ENCODE results near the gene PLLP.

PLLP gene

GRCh38 chr16:57226701-57227621 lies 57.5 kb downstream of the PLLP start:
- no peak for TF ChIP-seq EGR1 (IDR thresholded peaks at IDR 0.05)
- TF ChIP-seq TCF12 (IDR thresholded peaks at IDR 0.05; ENCODE audit: low read depth), result no peak
- no peak for TF ChIP-seq NFIC (IDR thresholded peaks at IDR 0.05)
- TF ChIP-seq EP300 (IDR thresholded peaks at IDR 0.05; ENCODE audit: borderline replicate concordance), result no peak
- no peak for TF ChIP-seq FOXM1 (IDR thresholded peaks at IDR 0.05; ENCODE audit: borderline replicate concordance, low read depth)
- TF ChIP-seq RAD21 (IDR thresholded peaks at IDR 0.05; ENCODE audit: low read depth), result no peak
- no peak for TF ChIP-seq CREB1 (IDR thresholded peaks at IDR 0.05; ENCODE audit: low read depth)
- no peak for TF ChIP-seq MAX (IDR thresholded peaks at IDR 0.05)
- TF ChIP-seq TEAD4 (IDR thresholded peaks at IDR 0.05), result no peak
- TF ChIP-seq REST (IDR thresholded peaks at IDR 0.05; ENCODE audit: low read depth), result no peak
- no peak for TF ChIP-seq USF1 (IDR thresholded peaks at IDR 0.05)

GRCh38 chr16:57225978-57226377 lies 58.5 kb downstream of the PLLP start:
- TF ChIP-seq EGR1 (IDR thresholded peaks at IDR 0.05) (no peak), MAX (IDR thresholded peaks at IDR 0.05) (no peak), RAD21 (IDR thresholded peaks at IDR 0.05; ENCODE audit: low read depth) (no peak), TAF1 (IDR thresholded peaks at IDR 0.05; ENCODE audit: low read depth) (no peak)

GRCh38 chr16:57224651-57225335 lies 59.7 kb downstream of the PLLP start:
- TF ChIP-seq EGR1 (IDR thresholded peaks at IDR 0.05), result no peak
- TF ChIP-seq TEAD4 (IDR thresholded peaks at IDR 0.05), result no peak
- TF ChIP-seq YY1 (IDR thresholded peaks at IDR 0.05; ENCODE audit: low read depth), result no peak
- no peak for TF ChIP-seq EP300 (IDR thresholded peaks at IDR 0.05; ENCODE audit: borderline replicate concordance)
- TF ChIP-seq REST (IDR thresholded peaks at IDR 0.05; ENCODE audit: low read depth), result no peak
- TF ChIP-seq ZBTB7A (IDR thresholded peaks at IDR 0.05; ENCODE audit: low read depth), result no peak
- no peak for TF ChIP-seq MAX (IDR thresholded peaks at IDR 0.05)
- no peak for TF ChIP-seq NFIC (IDR thresholded peaks at IDR 0.05)
- no peak for TF ChIP-seq USF1 (IDR thresholded peaks at IDR 0.05)
- no peak for TF ChIP-seq FOXM1 (IDR thresholded peaks at IDR 0.05; ENCODE audit: borderline replicate concordance, low read depth)
- TF ChIP-seq TCF12 (IDR thresholded peaks at IDR 0.05; ENCODE audit: low read depth), result no peak
- no peak for TF ChIP-seq CREB1 (IDR thresholded peaks at IDR 0.05; ENCODE audit: low read depth)
- TF ChIP-seq RAD21 (IDR thresholded peaks at IDR 0.05; ENCODE audit: low read depth), result no peak
- no peak for TF ChIP-seq TAF1 (IDR thresholded peaks at IDR 0.05; ENCODE audit: low read depth)
- TF ChIP-seq CEBPB (IDR thresholded peaks at IDR 0.05), result no peak

- no peak for TF ChIP-seq TCF12 (IDR thresholded peaks at IDR 0.05; ENCODE audit: low read depth)
- TF ChIP-seq CEBPB (IDR thresholded peaks at IDR 0.05), result no peak
- no peak for TF ChIP-seq YY1 (IDR thresholded peaks at IDR 0.05; ENCODE audit: low read depth)
- TF ChIP-seq EP300 (IDR thresholded peaks at IDR 0.05; ENCODE audit: borderline replicate concordance), result no peak
- no peak for TF ChIP-seq CREB1 (IDR thresholded peaks at IDR 0.05; ENCODE audit: low read depth)
- no peak for TF ChIP-seq USF1 (IDR thresholded peaks at IDR 0.05)
- no peak for TF ChIP-seq REST (IDR thresholded peaks at IDR 0.05; ENCODE audit: low read depth)
- TF ChIP-seq ZBTB7A (IDR thresholded peaks at IDR 0.05; ENCODE audit: low read depth), result no peak
- no peak for TF ChIP-seq TAF1 (IDR thresholded peaks at IDR 0.05; ENCODE audit: low read depth)
- TF ChIP-seq MAX (IDR thresholded peaks at IDR 0.05), result no peak
- no peak for TF ChIP-seq FOXM1 (IDR thresholded peaks at IDR 0.05; ENCODE audit: borderline replicate concordance, low read depth)
- no peak for TF ChIP-seq RAD21 (IDR thresholded peaks at IDR 0.05; ENCODE audit: low read depth)
- no peak for TF ChIP-seq NFIC (IDR thresholded peaks at IDR 0.05)
- TF ChIP-seq TEAD4 (IDR thresholded peaks at IDR 0.05), result no peak
- TF ChIP-seq EGR1 (IDR thresholded peaks at IDR 0.05), result no peak
Measured at GRCh38 chr16:57223057-57223456, 61.4 kb downstream of the PLLP start.

All from Ishikawa (cell line).